HG03060 (cell line): ENCODE measurements around the gene HNRNPU.
A peak's percentile ranks its signal among the peaks of the same experiment; 100 is the strongest.

Experiments used
- ATAC-seq: cut with Tn5 transposase; IDR thresholded peaks from one replicate; pipeline ENCODE4 v1.9.1; 2021; ENCODE audit warnings: low read depth, moderate number of reproducible peaks; ENCODE audit not compliant: unreplicated experiment

HNRNPU gene

DNA sequence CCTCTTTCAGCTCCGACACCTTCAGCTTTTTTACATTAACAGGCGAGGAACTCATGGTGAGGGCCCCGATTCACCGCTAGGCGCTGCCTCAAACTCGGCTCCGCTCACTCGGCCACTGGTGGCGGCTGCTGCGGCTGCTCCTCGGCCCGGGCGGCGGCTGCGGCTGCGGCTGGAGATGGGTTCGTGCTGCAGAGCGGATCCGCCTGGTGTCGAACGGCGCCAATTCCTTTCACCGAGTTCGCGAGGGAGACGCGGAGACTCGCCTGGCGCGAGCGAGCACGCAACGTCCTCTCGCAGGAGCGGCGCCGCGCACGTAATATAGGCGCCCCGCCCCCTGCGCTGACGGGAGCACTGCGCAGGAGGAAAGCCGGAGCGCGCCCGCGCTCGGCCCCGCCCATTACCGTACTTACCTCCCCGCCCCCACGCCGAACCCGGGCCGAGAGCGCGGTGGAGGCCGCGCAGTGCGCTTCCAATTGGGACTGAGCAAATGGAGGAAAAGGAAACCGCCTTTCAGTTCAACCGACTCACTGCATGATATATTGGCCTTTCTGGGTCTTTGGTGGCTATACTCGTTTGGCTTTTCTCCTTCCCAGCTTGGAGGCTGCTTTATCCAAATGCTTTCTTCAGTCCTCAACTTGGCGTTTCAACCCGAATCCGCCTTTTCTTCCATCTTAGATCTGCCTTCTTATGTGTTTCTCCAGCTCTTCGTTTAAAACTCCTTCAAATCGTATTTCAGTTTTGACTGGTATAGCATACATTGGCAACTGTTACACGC is at the start of gene HNRNPU:
Gene HNRNPU (minus strand): TSS at position 291 of the 775 bp plus-strand sequence. CDS start 236 bp downstream, at position 55.
- peak; percentile 61 for ATAC-seq

DNA sequence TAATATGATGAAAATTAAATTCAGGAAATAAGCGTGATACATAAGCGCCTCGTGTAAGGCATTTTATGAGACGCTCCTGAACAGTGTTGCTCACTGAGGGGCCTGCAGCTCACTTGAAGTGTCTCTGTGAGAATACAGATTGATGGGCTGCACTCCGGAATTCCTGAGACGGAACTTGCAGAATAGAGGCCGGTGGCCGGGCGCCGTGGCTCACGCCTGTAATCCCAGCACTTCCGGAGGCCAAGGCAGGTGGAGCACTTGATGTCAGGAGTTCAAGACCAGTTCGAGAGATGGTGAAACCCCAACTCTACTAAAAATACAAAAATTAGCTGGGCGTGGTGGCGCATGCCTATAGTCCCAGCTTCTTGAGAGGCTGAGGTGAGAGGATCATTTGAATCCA is 49.5 kb upstream of the HNRNPU start:
- no peak for ATAC-seq

DNA sequence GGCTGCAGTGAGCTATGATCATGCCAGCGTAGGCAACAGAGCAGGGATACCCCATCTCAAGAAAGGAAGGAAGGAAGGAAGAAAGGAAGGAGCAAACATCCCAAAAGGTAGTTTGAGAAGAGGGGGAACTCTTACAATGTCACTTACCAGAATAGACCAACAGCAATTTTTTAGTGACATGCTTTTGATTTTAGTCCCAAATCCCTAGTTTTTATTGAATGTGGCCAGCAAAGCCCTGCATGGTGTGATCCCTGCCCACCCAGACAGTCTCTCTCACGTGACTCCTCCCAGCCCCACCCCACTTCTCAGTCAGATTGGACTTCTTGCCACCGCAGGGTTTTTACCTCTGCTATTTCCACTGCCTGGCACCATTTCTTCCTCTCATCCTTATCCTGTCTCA is 39.8 kb upstream of the HNRNPU start:
- ATAC-seq = no peak

DNA sequence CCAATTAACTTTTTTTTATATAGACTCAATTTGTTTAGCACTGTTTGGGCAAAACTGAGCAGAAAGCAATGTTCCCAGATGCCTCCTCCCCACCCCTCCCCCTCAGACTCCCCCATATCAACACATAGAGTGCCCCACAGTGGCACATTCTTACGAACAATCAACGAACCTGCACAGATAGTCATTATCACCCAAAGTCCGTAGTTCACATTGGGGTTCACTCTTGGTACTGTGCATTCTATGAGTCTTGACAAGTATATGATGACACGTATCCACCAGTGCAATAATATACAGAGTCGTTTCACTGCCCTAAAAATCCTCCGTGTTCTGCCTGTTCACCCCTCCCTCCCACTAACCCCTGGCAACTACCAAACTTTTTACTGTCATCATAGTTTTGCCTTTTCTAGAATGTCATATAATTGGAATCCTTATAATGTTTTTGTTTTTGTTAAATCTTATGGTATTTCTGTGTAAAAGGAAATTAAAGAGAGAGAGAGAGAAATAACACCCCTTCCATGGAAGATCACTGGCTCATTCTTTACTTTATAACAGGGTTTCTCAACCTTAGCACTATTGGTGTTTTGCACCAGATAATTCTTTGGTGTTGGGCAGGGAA is 37.2 kb upstream of the HNRNPU start:
- no peak for ATAC-seq

GRCh38 chr1:244897476-244898254 is 33.3 kb upstream of the HNRNPU start:
- no peak for ATAC-seq

DNA sequence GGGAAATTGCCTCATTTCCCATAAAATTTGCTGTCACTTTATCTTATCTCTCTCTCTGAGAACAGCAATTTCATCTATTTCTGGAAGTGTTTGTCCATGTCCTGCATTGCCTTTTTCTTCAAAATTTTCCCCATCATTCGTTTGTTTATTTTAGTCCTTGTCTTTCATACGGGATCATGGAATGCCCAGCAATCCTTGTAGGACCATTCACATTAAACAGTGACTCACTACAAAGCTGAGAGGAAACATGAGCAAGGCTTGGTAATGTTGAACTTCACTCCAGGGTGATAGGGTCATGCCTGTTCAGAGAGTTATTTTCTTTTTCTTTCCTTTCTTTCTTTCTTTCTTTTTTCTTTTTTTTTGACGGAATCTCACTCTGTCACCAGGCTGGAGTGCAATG is 32.2 kb upstream of the HNRNPU start:
- ATAC-seq = no peak

- ATAC-seq = no peak
Observed at GRCh38 chr1:244893836-244894235, 29.5 kb upstream of the HNRNPU start.

- no peak for ATAC-seq
Observed at GRCh38 chr1:244887281-244887680, 22.9 kb upstream of the HNRNPU start.

GRCh38 chr1:244881552-244882280 is 17.4 kb upstream of the HNRNPU start:
- no peak for ATAC-seq

GRCh38 chr1:244878681-244879080 is 14.3 kb upstream of the HNRNPU start:
- no peak for ATAC-seq

GRCh38 chr1:244876228-244876910 is 12.0 kb upstream of the HNRNPU start:
- ATAC-seq = no peak

DNA sequence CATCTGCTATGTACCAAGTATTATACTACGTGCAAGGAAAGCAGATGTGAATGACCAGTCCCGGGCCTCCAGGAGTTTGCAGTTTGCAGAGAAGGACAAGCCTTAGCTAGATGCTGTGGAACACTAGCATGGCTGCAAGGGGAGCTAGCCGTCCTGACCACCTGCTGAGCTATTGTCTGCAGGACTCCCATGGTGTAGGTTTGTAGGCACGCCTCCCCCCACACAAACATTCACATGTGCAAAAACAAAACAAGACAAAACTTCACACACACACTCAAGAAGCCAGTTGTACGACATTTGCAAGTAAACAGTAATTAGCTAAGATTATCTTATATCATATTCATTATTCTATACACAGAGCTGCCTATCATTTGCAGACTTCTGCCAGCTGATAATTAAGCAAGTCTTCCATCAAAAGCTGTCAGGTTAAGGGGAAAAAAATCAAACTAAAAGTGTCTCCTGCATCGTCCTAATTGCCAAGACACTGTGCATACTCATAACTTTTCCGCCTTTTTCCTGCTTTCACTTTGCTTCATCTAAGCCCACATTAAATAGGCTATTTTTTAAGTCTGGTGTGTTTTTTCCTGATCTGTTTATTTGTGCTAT is 10.7 kb upstream of the HNRNPU start:
- no peak for ATAC-seq

- ATAC-seq = no peak
Observed at GRCh38 chr1:244869950-244870349, 5.6 kb upstream of the HNRNPU start.

- no peak for ATAC-seq
Observed at GRCh38 chr1:244869364-244869827, 5.1 kb upstream of the HNRNPU start.

DNA sequence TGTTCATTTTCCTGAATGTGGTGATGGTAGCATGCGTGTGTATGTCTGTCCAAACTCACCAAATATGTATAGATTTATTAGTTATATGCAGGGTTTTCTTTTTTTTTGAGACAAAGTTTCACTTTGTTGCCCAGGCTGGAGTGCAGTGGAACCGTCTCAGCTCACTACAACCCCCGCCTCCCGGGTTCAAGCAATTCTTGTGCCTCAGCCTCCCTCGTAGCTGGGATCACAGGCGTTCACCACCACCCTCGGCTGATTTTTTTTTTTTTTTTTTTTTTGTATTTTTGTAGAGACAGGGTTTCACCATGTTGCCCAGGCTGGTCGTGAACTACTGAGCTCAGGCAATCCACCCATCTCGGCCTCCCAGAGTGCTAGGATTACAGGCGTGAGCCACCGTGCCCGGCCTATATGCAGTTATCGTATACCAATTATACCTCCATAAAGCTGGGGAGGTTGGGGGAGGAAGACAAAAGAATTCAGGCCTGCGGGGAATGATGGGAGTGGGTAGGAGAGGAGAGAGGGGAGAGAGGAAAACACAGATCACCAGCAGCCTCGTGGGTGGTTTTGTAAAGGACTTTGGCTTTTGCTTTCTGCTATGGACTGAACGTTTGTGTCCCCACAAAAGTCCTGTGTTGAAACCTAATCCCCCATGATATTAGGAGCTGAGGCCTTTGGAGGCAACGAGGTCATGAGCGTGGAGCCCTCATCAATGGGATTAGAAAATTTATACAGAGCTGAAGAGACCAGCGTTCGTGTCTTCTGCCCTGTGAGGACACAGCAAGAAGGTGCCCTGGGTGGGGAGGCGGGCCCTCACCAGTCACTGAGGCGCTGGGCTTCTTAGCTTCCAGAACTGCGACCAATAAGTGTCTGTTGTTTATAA is 4.4 kb upstream of the HNRNPU start:
- no peak for ATAC-seq

DNA sequence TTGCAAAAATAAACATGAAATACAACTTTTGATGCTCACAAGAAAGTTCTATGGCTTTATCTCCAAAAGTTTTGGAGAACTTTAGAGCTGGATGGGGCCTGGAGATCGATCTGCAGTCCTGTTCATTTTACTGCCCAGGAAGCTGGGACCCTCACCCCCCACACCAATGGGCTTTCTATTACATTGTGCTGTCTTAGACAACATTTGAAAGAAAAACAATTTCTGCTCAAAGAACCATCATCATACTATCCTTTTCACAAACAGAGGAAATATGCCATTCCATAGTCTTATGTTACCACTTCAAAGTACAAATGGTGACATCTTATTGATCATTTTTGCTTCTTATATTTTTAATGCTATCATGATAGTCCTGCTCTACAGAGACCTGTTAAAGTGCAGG is 2.0 kb upstream of the HNRNPU start:
- no peak for ATAC-seq

DNA sequence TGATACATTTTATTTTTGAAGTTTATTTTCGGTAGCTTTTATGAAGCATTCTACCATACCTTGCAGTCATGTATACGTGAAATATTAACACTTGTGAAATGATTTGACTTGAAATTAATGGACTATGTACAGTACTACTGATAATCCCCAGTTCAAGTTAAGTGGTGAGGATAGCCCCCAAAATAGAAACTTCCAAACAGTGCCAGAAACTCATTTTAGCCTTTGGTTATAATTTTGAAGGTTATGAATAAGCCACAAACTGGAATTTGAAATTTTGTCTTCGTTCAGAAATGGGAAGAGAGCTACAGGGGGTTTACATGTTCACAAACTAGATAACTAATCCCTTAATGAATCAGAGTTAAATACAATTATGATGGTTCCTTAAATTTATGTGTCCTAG is 1.5 kb upstream of the HNRNPU start:
- ATAC-seq = no peak

DNA sequence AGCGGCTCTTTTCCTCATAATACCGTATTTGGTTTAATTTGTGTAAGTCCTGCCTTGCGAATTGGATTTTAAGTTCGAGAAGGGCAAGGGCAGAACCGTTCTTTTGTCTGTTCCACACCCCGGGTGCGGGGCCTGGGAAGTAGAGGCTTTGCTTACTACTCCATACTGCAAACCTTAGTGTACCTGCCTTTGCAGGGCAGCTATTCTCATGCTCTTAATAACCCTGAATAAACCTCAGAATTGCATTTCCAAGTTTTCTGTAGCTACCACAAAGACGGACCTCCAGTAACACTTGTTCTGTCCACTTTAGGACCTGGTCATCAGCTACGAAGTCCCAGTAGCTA is 657 bp upstream of the HNRNPU start:
- no peak for ATAC-seq
